ENCODE measurements around the gene ARHGAP40. TPM values are rescaled to one million over a fixed set of nuclear protein-coding genes. Genes with fewer than 3 reads are reported as not detected.

The ARHGAP40 gene
- polyA plus RNA-seq, 6 donors from 2014 or later = not detected

- Mint-ChIP-seq H3K27me3 (no peaks in the 10 kb centered on the region), H3K36me3 (peaks cover 0 to 9% of the 10 kb centered on the region in 2 donors), H3K4me1 (peaks cover 0 to 3% (median 0%) of the 10 kb centered on the region in 3 donors), H3K27ac (peak overlapping the region in 3 of 6 donors; percentile 27 to 76 (median 52)), H3K9me3 (no peaks in the 10 kb centered on the region), H3K4me3 (no peak overlapping the region)
- no peak for DNase-seq
- no peak for ATAC-seq (ENCODE audit: low read depth in 2 of 2)
Measured at GRCh38 chr20:38579921-38580320, 21.7 kb upstream of the ARHGAP40 start.

GRCh38 chr20:38581013-38581412 lies 20.6 kb upstream of the ARHGAP40 start, which contains the start of gene ADIG:
Gene ADIG (plus strand): TSS chr20:38581197. CDS start chr20:38581251, 54 bp downstream.
- Mint-ChIP-seq H3K4me3 (no peak within 1 kb of the TSS), H3K27me3 (peaks cover 0 to 5% (median 0%) of the 10 kb centered on the region in 3 donors), H3K4me1 (peaks cover 0 to 3% (median 0%) of the 10 kb centered on the region in 3 donors), H3K27ac (peak within 1 kb of the TSS in 3 of 6 donors; percentile 15 to 64 (median 27)), H3K36me3 (peaks cover 0 to 7% of the 10 kb centered on the region in 2 donors), H3K9me3 (no peaks in the 10 kb centered on the region)
- ATAC-seq (ENCODE audit: low read depth in 2 of 2) = no peak
- DNase-seq = no peak

GRCh38 chr20:38581830-38582358 lies 19.7 kb upstream of the ARHGAP40 start:
- peaks cover 0 to 3% (median 0%) of the 10 kb centered on the region in 3 donors for H3K4me1 Mint-ChIP-seq
- ATAC-seq (ENCODE audit: low read depth in 2 of 2) (no peak), DNase-seq (no peak)
- H3K9me3 Mint-ChIP-seq = no peaks in the 10 kb centered on the region
- H3K27me3 Mint-ChIP-seq = peaks cover 0 to 5% (median 3%) of the 10 kb centered on the region in 3 donors
- no peaks in the 10 kb centered on the region for H3K36me3 Mint-ChIP-seq
- no peak overlapping the region for H3K27ac Mint-ChIP-seq
- no peak overlapping the region for H3K4me3 Mint-ChIP-seq

- ATAC-seq (ENCODE audit: low read depth in 2 of 2) = no peak
Measured at GRCh38 chr20:38583306-38583705, 18.3 kb upstream of the ARHGAP40 start.

GRCh38 chr20:38584099-38584763 lies 17.4 kb upstream of the ARHGAP40 start:
- no peak for DNase-seq
- ATAC-seq (ENCODE audit: low read depth in 2 of 2) = no peak
- H3K4me1 Mint-ChIP-seq = peaks cover 0 to 3% (median 0%) of the 10 kb centered on the region in 3 donors
- peaks cover 0 to 8% (median 5%) of the 10 kb centered on the region in 3 donors for H3K27me3 Mint-ChIP-seq
- no peaks in the 10 kb centered on the region for H3K36me3 Mint-ChIP-seq
- no peak overlapping the region for H3K4me3 Mint-ChIP-seq
- no peaks in the 10 kb centered on the region for H3K9me3 Mint-ChIP-seq
- H3K27ac Mint-ChIP-seq = no peak overlapping the region

More at GRCh38 chr20:38583306-38583705, 18.3 kb upstream of the ARHGAP40 start:
- Mint-ChIP-seq H3K27ac (no peak overlapping the region), H3K4me3 (no peak overlapping the region), H3K9me3 (no peaks in the 10 kb centered on the region), H3K36me3 (no peaks in the 10 kb centered on the region), H3K4me1 (peaks cover 0 to 3% (median 0%) of the 10 kb centered on the region in 3 donors), H3K27me3 (peaks cover 0 to 8% (median 5%) of the 10 kb centered on the region in 3 donors)
- no peak for DNase-seq

- Mint-ChIP-seq H3K36me3 (no peaks in the 10 kb centered on the region), H3K9me3 (no peaks in the 10 kb centered on the region), H3K27me3 (peaks cover 0 to 8% (median 5%) of the 10 kb centered on the region in 3 donors), H3K4me3 (no peak overlapping the region), H3K4me1 (no peaks in the 10 kb centered on the region), H3K27ac (no peak overlapping the region)
- no peak for ATAC-seq (ENCODE audit: low read depth in 2 of 2)
- DNase-seq = no peak
Measured at GRCh38 chr20:38585404-38586180, 16.0 kb upstream of the ARHGAP40 start.

- H3K4me3 Mint-ChIP-seq = no peak overlapping the region
- H3K27ac Mint-ChIP-seq = no peak overlapping the region
- no peak for ATAC-seq (ENCODE audit: low read depth in 2 of 2)
- H3K27me3 Mint-ChIP-seq = peaks cover 0 to 8% (median 5%) of the 10 kb centered on the region in 3 donors
- no peak for DNase-seq
- no peaks in the 10 kb centered on the region for H3K9me3 Mint-ChIP-seq
- no peaks in the 10 kb centered on the region for H3K4me1 Mint-ChIP-seq
- no peaks in the 10 kb centered on the region for H3K36me3 Mint-ChIP-seq
Measured at GRCh38 chr20:38586181-38586525, 15.5 kb upstream of the ARHGAP40 start.

- DNase-seq (no peak), ATAC-seq (ENCODE audit: low read depth in 2 of 2) (no peak)
- Mint-ChIP-seq H3K9me3 (no peaks in the 10 kb centered on the region), H3K27ac (no peak overlapping the region), H3K4me1 (no peaks in the 10 kb centered on the region), H3K36me3 (no peaks in the 10 kb centered on the region), H3K4me3 (no peak overlapping the region), H3K27me3 (peaks cover 0 to 8% (median 5%) of the 10 kb centered on the region in 3 donors)
Measured at GRCh38 chr20:38588303-38588702, 13.3 kb upstream of the ARHGAP40 start.

- Mint-ChIP-seq H3K9me3 (no peaks in the 10 kb centered on the region), H3K4me1 (no peaks in the 10 kb centered on the region), H3K27ac (no peak overlapping the region), H3K27me3 (peaks cover 0 to 8% (median 5%) of the 10 kb centered on the region in 3 donors), H3K4me3 (no peak overlapping the region), H3K36me3 (no peaks in the 10 kb centered on the region)
- ATAC-seq (ENCODE audit: low read depth in 2 of 2) (no peak), DNase-seq (no peak)
Measured at GRCh38 chr20:38589351-38589750, 12.3 kb upstream of the ARHGAP40 start.

- Mint-ChIP-seq H3K27ac (no peak overlapping the region), H3K9me3 (no peaks in the 10 kb centered on the region)
Measured at GRCh38 chr20:38589967-38590675, 11.5 kb upstream of the ARHGAP40 start.

GRCh38 chr20:38590676-38591473 lies 10.7 kb upstream of the ARHGAP40 start:
- ATAC-seq (ENCODE audit: low read depth in 2 of 2) (no peak), DNase-seq (no peak)
- Mint-ChIP-seq H3K27ac (no peak overlapping the region), H3K4me3 (no peak overlapping the region), H3K36me3 (no peaks in the 10 kb centered on the region), H3K9me3 (no peaks in the 10 kb centered on the region), H3K4me1 (no peaks in the 10 kb centered on the region), H3K27me3 (peaks cover 0 to 8% (median 0%) of the 10 kb centered on the region in 3 donors)

More at GRCh38 chr20:38589967-38590675, 11.5 kb upstream of the ARHGAP40 start:
- Mint-ChIP-seq H3K27me3 (peaks cover 0 to 8% (median 5%) of the 10 kb centered on the region in 3 donors), H3K4me3 (no peak overlapping the region), H3K36me3 (no peaks in the 10 kb centered on the region), H3K4me1 (no peaks in the 10 kb centered on the region)
- ATAC-seq (ENCODE audit: low read depth in 2 of 2) (no peak), DNase-seq (no peak)

- no peaks in the 10 kb centered on the region for H3K4me1 Mint-ChIP-seq
- H3K27ac Mint-ChIP-seq = no peak overlapping the region
- no peak for ATAC-seq (ENCODE audit: low read depth in 2 of 2)
Measured at GRCh38 chr20:38591474-38592410, 9.9 kb upstream of the ARHGAP40 start.

More at GRCh38 chr20:38591474-38592410, 9.9 kb upstream of the ARHGAP40 start:
- Mint-ChIP-seq H3K27me3 (peaks cover 2 to 9% (median 2%) of the 10 kb centered on the region in 3 donors), H3K9me3 (no peaks in the 10 kb centered on the region), H3K4me3 (no peak overlapping the region), H3K36me3 (no peaks in the 10 kb centered on the region)
- DNase-seq = no peak

Measured in naive B cell (primary cell).